Measurements from ENCODE around the gene CACNA2D2.

DNA sequence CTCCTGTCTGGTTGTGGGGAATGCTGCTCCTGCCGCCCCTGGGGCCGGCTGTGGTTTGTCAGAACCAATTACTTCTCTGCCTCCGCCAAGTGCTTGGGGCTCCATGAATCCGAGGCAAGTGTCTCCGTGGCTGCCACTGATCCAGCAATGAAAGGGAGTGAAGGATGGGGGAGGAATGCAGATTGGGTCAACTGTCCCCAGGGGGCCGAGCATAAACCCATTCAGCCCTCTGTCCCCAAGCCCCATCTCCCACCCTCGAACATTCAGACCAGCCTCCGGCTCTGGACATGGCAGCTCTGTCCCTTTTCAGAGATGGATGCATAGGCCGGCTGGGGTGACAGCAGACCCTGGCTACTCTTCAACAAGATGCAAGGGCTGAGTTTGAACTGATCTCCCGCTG lies 35.5 kb downstream of the CACNA2D2 start:
- TF ChIP-seq, protein P1, sequence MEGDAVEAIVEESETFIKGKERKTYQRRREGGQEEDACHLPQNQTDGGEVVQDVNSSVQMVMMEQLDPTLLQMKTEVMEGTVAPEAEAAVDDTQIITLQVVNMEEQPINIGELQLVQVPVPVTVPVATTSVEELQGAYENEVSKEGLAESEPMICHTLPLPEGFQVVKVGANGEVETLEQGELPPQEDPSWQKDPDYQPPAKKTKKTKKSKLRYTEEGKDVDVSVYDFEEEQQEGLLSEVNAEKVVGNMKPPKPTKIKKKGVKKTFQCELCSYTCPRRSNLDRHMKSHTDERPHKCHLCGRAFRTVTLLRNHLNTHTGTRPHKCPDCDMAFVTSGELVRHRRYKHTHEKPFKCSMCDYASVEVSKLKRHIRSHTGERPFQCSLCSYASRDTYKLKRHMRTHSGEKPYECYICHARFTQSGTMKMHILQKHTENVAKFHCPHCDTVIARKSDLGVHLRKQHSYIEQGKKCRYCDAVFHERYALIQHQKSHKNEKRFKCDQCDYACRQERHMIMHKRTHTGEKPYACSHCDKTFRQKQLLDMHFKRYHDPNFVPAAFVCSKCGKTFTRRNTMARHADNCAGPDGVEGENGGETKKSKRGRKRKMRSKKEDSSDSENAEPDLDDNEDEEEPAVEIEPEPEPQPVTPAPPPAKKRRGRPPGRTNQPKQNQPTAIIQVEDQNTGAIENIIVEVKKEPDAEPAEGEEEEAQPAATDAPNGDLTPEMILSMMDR (IDR thresholded peaks at IDR 0.05; ENCODE audit: low read length): no peak
- no peak for TF ChIP-seq EZH2 (IDR thresholded peaks at IDR 0.05; ENCODE audit: borderline replicate concordance, low read length)

All from OCI-LY1 (cell line).